ENCODE measurements around the gene SLC7A7. TPM values are rescaled to one million over a fixed set of nuclear protein-coding genes. Genes with fewer than 3 reads are reported as not detected.
"Not testable (repeated sequence)": the region's sequence is repeated elsewhere in the genome, so short reads cannot be mapped to it uniquely, and the experiment has no call there.

SLC7A7 gene
- total RNA-seq, 1 experiment from 2014 or later, result 0.82 TPM

GRCh38 chr14:22802860-22803686 is 12.2 kb downstream of the SLC7A7 start:
- in situ Hi-C loops (cut with HindIII; ENCODE audit: low pct_unique_long_range_greater_than_20kb, low sequenced_read_pairs), result no loop called here
- no peak for DNase-seq (ENCODE audit: low read depth, low spot score)

DNA sequence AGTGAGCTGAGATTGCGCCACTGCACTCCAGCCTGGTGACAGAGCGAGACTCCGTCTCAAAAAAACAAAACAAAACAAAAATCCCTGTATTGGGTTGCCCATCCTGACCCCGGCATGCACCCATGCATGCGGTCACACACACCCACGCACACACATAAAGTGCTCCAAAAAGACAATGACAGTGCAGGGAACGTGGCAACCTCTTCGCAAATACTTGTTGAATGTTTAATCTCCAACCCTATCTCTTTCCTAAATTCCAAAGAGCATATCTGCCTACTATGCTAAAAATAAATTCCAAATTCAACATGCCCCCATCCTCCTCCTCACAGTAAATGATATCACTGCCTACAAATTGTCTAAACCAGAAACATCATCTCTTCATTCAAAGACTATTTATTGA is 13.5 kb downstream of the SLC7A7 start:
- no peak for DNase-seq (ENCODE audit: low read depth, low spot score)
- in situ Hi-C loops (cut with HindIII; ENCODE audit: low pct_unique_long_range_greater_than_20kb, low sequenced_read_pairs), result no loop called here

DNA sequence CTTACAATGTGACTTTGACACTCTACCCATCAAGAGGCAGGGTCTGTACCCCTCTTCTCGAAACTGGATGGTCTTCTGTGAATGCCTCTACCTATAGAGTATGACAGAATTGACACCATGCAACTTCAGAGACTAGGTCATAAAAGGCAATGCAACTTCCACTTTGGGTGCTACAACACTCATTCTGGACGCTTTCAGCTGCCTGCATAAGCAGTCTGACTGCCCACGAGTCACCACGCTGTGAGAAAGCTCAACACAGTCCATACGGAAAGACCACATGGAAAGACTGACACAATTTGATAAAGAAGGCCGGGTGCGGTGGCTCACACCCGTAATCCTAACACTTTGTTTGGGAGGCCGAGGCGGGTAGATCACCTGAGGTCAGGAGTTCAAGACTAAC is 14.9 kb downstream of the SLC7A7 start:
- in situ Hi-C loops (cut with HindIII; ENCODE audit: low pct_unique_long_range_greater_than_20kb, low sequenced_read_pairs), result no loop called here
- no peak for DNase-seq (ENCODE audit: low read depth, low spot score)

DNA sequence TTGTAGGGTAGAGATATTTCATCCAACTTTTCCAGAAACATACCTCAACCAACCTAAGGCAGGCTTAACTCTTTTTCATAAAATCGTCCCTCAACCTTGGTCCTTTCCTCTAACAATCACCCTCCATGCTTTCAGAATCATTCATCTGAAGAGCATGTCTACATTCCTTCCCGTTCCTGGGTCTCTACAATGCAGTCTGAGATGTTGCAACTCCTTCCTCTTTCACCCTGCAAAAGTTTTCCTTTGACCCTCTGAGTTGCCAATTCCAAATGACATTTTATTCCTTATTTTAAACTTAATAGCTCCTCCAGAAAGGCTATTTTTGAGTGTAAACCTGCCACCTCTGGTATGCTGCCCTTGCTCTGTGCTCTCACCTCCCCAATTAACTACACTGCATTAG is 16.7 kb downstream of the SLC7A7 start:
- in situ Hi-C loops (cut with HindIII; ENCODE audit: low pct_unique_long_range_greater_than_20kb, low sequenced_read_pairs), result no loop called here
- no peak for DNase-seq (ENCODE audit: low read depth, low spot score)

DNA sequence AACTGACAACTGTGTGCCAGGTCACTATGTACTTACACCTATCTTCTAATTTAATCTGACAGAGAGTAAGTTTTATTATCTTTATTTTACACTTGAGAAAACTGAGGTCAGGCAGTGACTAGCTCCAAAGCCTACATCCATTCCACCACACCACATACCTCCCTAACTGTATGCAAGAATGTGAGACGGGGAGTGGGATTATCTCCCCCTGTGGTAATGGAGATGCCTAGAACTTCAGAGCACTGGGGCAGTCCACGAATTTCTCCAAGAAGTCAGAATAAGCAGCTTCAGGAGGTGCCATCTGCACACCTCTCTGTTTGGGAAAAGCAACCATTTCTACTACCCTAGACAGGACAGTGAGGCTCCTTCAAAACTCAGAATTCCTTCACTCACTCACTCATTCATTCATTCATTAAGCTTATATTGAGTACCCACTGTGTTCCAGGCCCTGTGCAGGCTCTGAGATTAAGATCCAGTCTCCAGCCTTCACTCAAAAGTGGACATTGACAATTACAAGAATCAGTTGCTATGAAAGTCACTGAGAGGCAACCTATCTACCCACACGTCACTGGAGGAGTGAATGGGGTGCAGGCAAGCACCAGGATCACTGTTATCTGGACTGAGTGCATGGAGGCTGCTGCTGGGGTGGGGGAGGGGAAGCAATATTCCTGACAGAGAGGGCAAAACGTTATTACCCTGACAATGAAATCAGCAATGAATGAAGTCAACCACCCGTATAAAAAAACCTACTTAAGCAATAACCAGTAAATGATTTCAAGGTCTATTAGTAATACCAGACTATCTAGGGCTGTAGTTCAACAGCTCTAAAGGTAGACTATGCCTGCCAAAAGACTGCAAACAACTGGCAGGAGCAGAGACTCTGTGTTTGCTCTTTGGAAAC is 18.0 kb downstream of the SLC7A7 start:
- in situ Hi-C loops (cut with HindIII; ENCODE audit: low pct_unique_long_range_greater_than_20kb, low sequenced_read_pairs), result no loop called here
- no peak for DNase-seq (ENCODE audit: low read depth, low spot score)

DNA sequence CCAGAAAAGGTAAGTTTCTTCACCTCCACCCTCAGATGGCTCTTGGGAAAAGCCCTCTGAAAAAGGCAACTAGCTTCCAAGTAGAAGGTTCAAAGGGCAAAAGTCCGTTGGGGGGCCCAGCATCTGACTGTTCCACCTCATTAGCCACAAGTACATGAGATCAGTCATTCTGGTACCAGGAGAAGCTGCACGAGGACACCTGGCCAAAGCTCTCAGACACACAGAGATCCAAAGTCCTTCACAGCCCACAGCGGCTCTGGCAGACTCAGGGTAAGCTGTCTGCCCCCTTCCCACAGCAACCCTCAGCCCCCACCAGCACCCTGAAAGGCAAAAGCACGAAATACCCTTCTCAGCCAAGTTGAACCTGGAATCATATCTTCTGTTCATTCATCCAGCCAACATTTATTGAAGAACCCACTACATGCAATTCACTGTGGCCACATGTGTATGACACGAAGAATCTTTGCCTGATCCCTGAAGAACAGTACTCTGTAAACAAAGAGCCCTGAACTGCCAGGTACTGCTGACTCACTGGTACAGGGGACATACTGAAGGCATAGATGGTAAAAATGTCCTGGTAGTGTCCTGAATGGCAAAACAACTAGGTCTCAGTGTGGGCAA is 19.0 kb downstream of the SLC7A7 start:
- in situ Hi-C loops (cut with HindIII; ENCODE audit: low pct_unique_long_range_greater_than_20kb, low sequenced_read_pairs), result no loop called here
- DNase-seq (ENCODE audit: low read depth, low spot score), result no peak

- in situ Hi-C loops (cut with HindIII; ENCODE audit: low pct_unique_long_range_greater_than_20kb, low sequenced_read_pairs), result no loop called here
- DNase-seq (ENCODE audit: low read depth, low spot score), result no peak
Measured at GRCh38 chr14:22794551-22794951, 20.7 kb downstream of the SLC7A7 start.

GRCh38 chr14:22793976-22794375 is 21.3 kb downstream of the SLC7A7 start:
- in situ Hi-C loops (cut with HindIII; ENCODE audit: low pct_unique_long_range_greater_than_20kb, low sequenced_read_pairs), result no loop called here
- DNase-seq (ENCODE audit: low read depth, low spot score), result no peak

- in situ Hi-C loops (cut with HindIII; ENCODE audit: low pct_unique_long_range_greater_than_20kb, low sequenced_read_pairs); DNase-seq (ENCODE audit: low read depth, low spot score): not testable (repeated sequence)
Measured at GRCh38 chr14:22793550-22793949, 21.7 kb downstream of the SLC7A7 start.

GRCh38 chr14:22792158-22792557 is 23.1 kb downstream of the SLC7A7 start:
- in situ Hi-C loops (cut with HindIII; ENCODE audit: low pct_unique_long_range_greater_than_20kb, low sequenced_read_pairs), result no loop called here
- DNase-seq (ENCODE audit: low read depth, low spot score), result no peak

GRCh38 chr14:22791301-22791700 is 23.9 kb downstream of the SLC7A7 start:
- DNase-seq (ENCODE audit: low read depth, low spot score), result no peak
- in situ Hi-C loops (cut with HindIII; ENCODE audit: low pct_unique_long_range_greater_than_20kb, low sequenced_read_pairs), result no loop called here

DNA sequence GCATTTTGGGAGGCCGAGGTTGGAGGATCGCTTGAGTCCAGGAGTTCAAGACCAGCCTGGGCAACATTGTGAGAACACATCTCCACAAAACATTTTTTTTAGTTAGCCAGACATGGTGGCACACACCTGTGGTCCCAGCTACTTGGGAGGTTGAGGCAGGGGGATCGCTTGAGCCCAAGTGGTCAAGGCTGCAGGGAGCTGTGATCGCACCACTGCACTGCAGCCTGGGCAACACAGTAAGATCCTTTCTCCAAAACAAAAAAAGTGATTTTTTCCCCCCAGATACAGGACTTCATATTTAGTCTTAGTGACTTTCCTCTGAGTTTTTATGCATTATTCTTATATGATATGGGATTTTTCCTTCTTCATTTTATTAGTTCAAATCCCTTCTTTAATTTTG is 28.6 kb downstream of the SLC7A7 start:
- in situ Hi-C loops (cut with HindIII; ENCODE audit: low pct_unique_long_range_greater_than_20kb, low sequenced_read_pairs), result no loop called here
- no peak for DNase-seq (ENCODE audit: low read depth, low spot score)

- DNase-seq (ENCODE audit: low read depth, low spot score), result no peak
Measured at GRCh38 chr14:22781301-22781991, 33.8 kb downstream of the SLC7A7 start.

GRCh38 chr14:22780941-22781300 is 34.3 kb downstream of the SLC7A7 start:
- in situ Hi-C loops (cut with HindIII; ENCODE audit: low pct_unique_long_range_greater_than_20kb, low sequenced_read_pairs), result no loop called here
- DNase-seq (ENCODE audit: low read depth, low spot score), result no peak

More at GRCh38 chr14:22781301-22781991, 33.8 kb downstream of the SLC7A7 start:
- in situ Hi-C loops (cut with HindIII; ENCODE audit: low pct_unique_long_range_greater_than_20kb, low sequenced_read_pairs), result no loop called here

GRCh38 chr14:22780105-22780679 is 35.0 kb downstream of the SLC7A7 start:
- DNase-seq (ENCODE audit: low read depth, low spot score), result no peak
- in situ Hi-C loops (cut with HindIII; ENCODE audit: low pct_unique_long_range_greater_than_20kb, low sequenced_read_pairs), result no loop called here

DNA sequence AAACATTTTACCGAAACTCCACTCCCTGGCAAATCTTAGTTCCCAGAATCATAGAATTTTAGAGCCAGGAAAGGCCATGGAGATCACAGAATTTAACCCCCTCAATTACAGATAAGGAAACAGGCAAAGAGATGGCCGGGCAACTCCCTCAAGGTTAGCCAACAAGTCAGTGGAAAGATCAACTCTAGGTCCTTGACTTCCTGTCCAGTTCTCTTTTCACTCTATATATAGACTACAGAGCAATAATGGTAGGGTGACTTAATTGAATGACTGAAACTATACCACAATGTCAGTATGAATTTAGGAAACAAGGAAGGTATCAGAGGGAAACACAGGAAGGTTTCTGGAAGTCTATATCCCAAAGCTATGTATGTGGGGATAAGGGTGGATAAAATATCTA is 37.2 kb downstream of the SLC7A7 start:
- no peak for DNase-seq (ENCODE audit: low read depth, low spot score)
- in situ Hi-C loops (cut with HindIII; ENCODE audit: low pct_unique_long_range_greater_than_20kb, low sequenced_read_pairs), result no loop called here

- in situ Hi-C loops (cut with HindIII; ENCODE audit: low pct_unique_long_range_greater_than_20kb, low sequenced_read_pairs); DNase-seq (ENCODE audit: low read depth, low spot score): not testable (repeated sequence)
Measured at GRCh38 chr14:22776849-22777248, 38.4 kb downstream of the SLC7A7 start.

Measured in SK-MEL-5 (cell line).